Ureter (tissue), 1 donor: ENCODE results near the gene ZHX3. TPM values are rescaled to one million over a fixed set of nuclear protein-coding genes. Genes with fewer than 3 reads are reported as not detected.
"Not testable (repeated sequence)": the region's sequence is repeated elsewhere in the genome, so short reads cannot be mapped to it uniquely, and the experiment has no call there.

Experiments used
- DNase-seq: peaks from one replicate; pipeline ENCODE4 v3.0.0-alpha.2; 2020; ENCODE audit warnings: low spot score
- total RNA-seq: library from RNA; stranded (reverse); gene quantifications from one replicate; pipeline ENCODE4 v1.2.4, GENCODE V29; 2023
- donor health status: DM: yes; HTN: yes; CAD: no.

The ZHX3 gene
- total RNA-seq, 1 donor from 2014 or later = 49.3 TPM

- DNase-seq = no peak
These were observed 14.2 kb upstream of the ZHX3 start for GRCh38 chr20:41331731-41332130.

GRCh38 chr20:41330941-41331340, 13.4 kb upstream of the ZHX3 start:
- no peak for DNase-seq

GRCh38 chr20:41330343-41330720, 12.8 kb upstream of the ZHX3 start:
- DNase-seq = no peak

- peak; percentile 77 for DNase-seq
These were observed 12.2 kb upstream of the ZHX3 start for GRCh38 chr20:41329435-41330342.

- DNase-seq = no peak
These were observed 9.6 kb upstream of the ZHX3 start for GRCh38 chr20:41327178-41327577.

- DNase-seq = no peak
These were observed 3.4 kb upstream of the ZHX3 start for GRCh38 chr20:41320976-41321375.

- DNase-seq = no peak
These were observed 2.9 kb upstream of the ZHX3 start for GRCh38 chr20:41320441-41320840.

GRCh38 chr20:41318271-41318649, 729 bp upstream of the ZHX3 start:
- DNase-seq = no peak

- peak; percentile 86 for DNase-seq
These were observed 657 bp downstream of the ZHX3 start for GRCh38 chr20:41316602-41317545.

- no peak for DNase-seq
These were observed 1.5 kb downstream of the ZHX3 start for GRCh38 chr20:41316051-41316450.

GRCh38 chr20:41314386-41314785, 3.1 kb downstream of the ZHX3 start:
- no peak for DNase-seq

GRCh38 chr20:41312009-41312408, 5.5 kb downstream of the ZHX3 start:
- not testable (repeated sequence) for DNase-seq

- no peak for DNase-seq
These were observed 7.7 kb downstream of the ZHX3 start for GRCh38 chr20:41309817-41310216.

- no peak for DNase-seq
These were observed 8.7 kb downstream of the ZHX3 start for GRCh38 chr20:41308726-41309413.

GRCh38 chr20:41308290-41308711, 9.2 kb downstream of the ZHX3 start:
- DNase-seq = no peak

- DNase-seq = no peak
These were observed 10.5 kb downstream of the ZHX3 start for GRCh38 chr20:41307021-41307420.

- no peak for DNase-seq
These were observed 11.3 kb downstream of the ZHX3 start for GRCh38 chr20:41306061-41306727.

GRCh38 chr20:41304424-41305079, 13.0 kb downstream of the ZHX3 start:
- DNase-seq = no peak

GRCh38 chr20:41304002-41304401, 13.5 kb downstream of the ZHX3 start:
- no peak for DNase-seq

GRCh38 chr20:41300886-41301285, 16.6 kb downstream of the ZHX3 start:
- DNase-seq = no peak

- no peak for DNase-seq
These were observed 17.1 kb downstream of the ZHX3 start for GRCh38 chr20:41300383-41300782.
